HepG2 (cell line): Measurements from ENCODE around the gene SFPQ. TPM values are rescaled to one million over a fixed set of nuclear protein-coding genes. Genes with fewer than 3 reads are reported as not detected.

Source experiments
- ATAC-seq: fragments of 200-7000 bp; cut with Tn5 transposase; 3 replicates; pipeline ENCODE4 v1.9.1; 2020; ENCODE audit warnings: mild to moderate bottlenecking, moderate library complexity
- BruUV-seq: library from RNA; stranded (reverse); fragments of 400-500 nt; replicated peaks from 2 replicates; lab custom pipeline; 2021; lab: Mats Ljungman, UMichigan
- CTCF ChIA-PET: fragments of 300-600 bp; formaldehyde crosslinking; extraction: SDS; loops from one replicate; lab custom pipeline; 2021; ENCODE audit warnings: low total read pairs, inconsistent platforms, low intra/inter-chr PET ratio; lab: Yijun Ruan, JAX
- POLR2A ChIA-PET: fragments of 350-600 bp; sonication (Branson Sonifier 250); formaldehyde crosslinking; loops from one replicate; lab custom pipeline; 2020; ENCODE audit warnings: antibody characterized with exemption, inconsistent platforms; lab: Yijun Ruan, JAX
- DNase-seq: peaks from one replicate; pipeline ENCODE4 v3.0.0-alpha.2; 2015; ENCODE audit warnings: low spot score
- FAIRE-seq: peaks from 3 replicates; lab custom pipeline; 2011; peaks lifted over from hg19 to GRCh38; lab: Jason Lieb, UNC
- H2AFZ ChIP-seq: one replicate; pipeline ENCODE4 v1.6.1; 2011; ENCODE audit warnings: low read length, inconsistent platforms
- H3K27ac ChIP-seq: fragments of 300-600 bp; 3 replicates; pipeline ENCODE4 v1.8.0; 2011; ENCODE audit warnings: mixed run types, mild to moderate bottlenecking, mixed read lengths, low read length, inconsistent platforms; ENCODE audit not compliant: insufficient read depth; ENCODE audit errors: extremely low read length
- H3K27me3 ChIP-seq, 2 experiments: fragments of 200-600 bp in 1 of 2; 2 replicates in 1 of 2; 3 replicates in 1 of 2; pipeline versions ENCODE4 v1.6.0 to v1.8.0; 2011; ENCODE audit warnings: low read length in 2 of 2, mild to moderate bottlenecking in 2 of 2, moderate library complexity in 2 of 2, inconsistent platforms in 1 of 2; ENCODE audit not compliant: insufficient read depth in 2 of 2, control insufficient read depth in 1 of 2
- H3K36me3 ChIP-seq, 2 experiments: fragments of 200-600 bp in 1 of 2; replicated peaks in 1 of 2; 2 replicates in 1 of 2; 3 replicates in 1 of 2; pipeline versions ENCODE4 v1.5.1 to v1.8.0; 2011; ENCODE audit warnings: low read length in 2 of 2, inconsistent platforms in 1 of 2; ENCODE audit not compliant: insufficient read depth in 2 of 2, control insufficient read depth in 1 of 2
- H3K4me1 ChIP-seq: 2 replicates; pipeline ENCODE4 v1.5.1; 2012; ENCODE audit warnings: low read length, inconsistent platforms; ENCODE audit not compliant: insufficient read depth
- H3K4me2 ChIP-seq: 2 replicates; pipeline ENCODE4 v1.6.0; 2011; ENCODE audit warnings: low read depth, low read length, inconsistent platforms
- H3K4me3 ChIP-seq, 3 experiments: fragments of 200-600 bp in 1 of 3; sonication (generic), shearing (Covaris generic) in 1 of 3; replicated peaks in 1 of 3; 2 replicates each; pipeline ENCODE4 v1.5.1; 2011 to 2016; ENCODE audit warnings: low read length in 3 of 3, inconsistent platforms in 2 of 3, low read depth in 2 of 3, mild to moderate bottlenecking in 2 of 3, control low read depth in 1 of 3, mixed read lengths in 1 of 3; ENCODE audit not compliant: insufficient read depth in 1 of 3
- H3K79me2 ChIP-seq: one replicate; pipeline ENCODE4 v1.6.1; 2011; ENCODE audit warnings: low read length, inconsistent platforms; ENCODE audit not compliant: insufficient read depth
- H3K9ac ChIP-seq: 2 replicates; pipeline ENCODE4 v1.6.0; 2011; ENCODE audit warnings: mild to moderate bottlenecking, low read depth, low read length, inconsistent platforms; ENCODE audit not compliant: insufficient read depth
- H3K9me3 ChIP-seq: 2 replicates; pipeline ENCODE4 v1.5.1; 2012; ENCODE audit warnings: mild to moderate bottlenecking, low read length
- H4K20me1 ChIP-seq: 2 replicates; pipeline ENCODE4 v1.6.0; 2011; ENCODE audit warnings: inconsistent platforms, mild to moderate bottlenecking, low read length, moderate library complexity; ENCODE audit not compliant: insufficient read depth
- CBFB ChIP-seq: sonication (generic); formaldehyde crosslinking; IDR thresholded peaks from 2 replicates; pipeline ENCODE4 v1.4.0; 2020; ENCODE audit warnings: missing genetic modification reagents
- HDAC6 ChIP-seq: fragments of 200-600 bp; sonication (generic); IDR thresholded peaks from 2 replicates; pipeline ENCODE4 v1.7.0; 2017; ENCODE audit warnings: mild to moderate bottlenecking, antibody characterized with exemption, low read length, low read depth
- HMGXB4 ChIP-seq, 2 experiments: sonication (generic) in 1 of 2; formaldehyde crosslinking in 1 of 2; IDR thresholded peaks; 2 replicates each; pipeline versions ENCODE4 v1.4.0 to v1.6.1; 2018 to 2020; ENCODE audit warnings: missing genetic modification reagents in 2 of 2, borderline replicate concordance in 1 of 2, low read depth in 1 of 2, mild to moderate bottlenecking in 1 of 2, missing biosample characterization in 1 of 2
- HOXA5 ChIP-seq: sonication (generic); formaldehyde crosslinking; IDR thresholded peaks from 2 replicates; pipeline ENCODE4 v1.4.0; 2020; ENCODE audit warnings: missing genetic modification reagents
- JUND ChIP-seq: sonication (generic); formaldehyde crosslinking; IDR thresholded peaks from 2 replicates; pipeline ENCODE4 v1.8.0; 2022; ENCODE audit warnings: mild to moderate bottlenecking, missing genetic modification reagents
- MED8 ChIP-seq: sonication (generic); formaldehyde crosslinking; IDR thresholded peaks from 2 replicates; pipeline ENCODE4 v1.8.1; 2023; ENCODE audit warnings: mild to moderate bottlenecking, missing genetic modification reagents; ENCODE audit not compliant: insufficient replicate concordance
- MXD4 ChIP-seq: IDR thresholded peaks from 2 replicates; pipeline ENCODE4 v1.6.1; 2016; ENCODE audit warnings: mild to moderate bottlenecking, missing biosample characterization, missing genetic modification reagents
- PRMT3 ChIP-seq: sonication (generic); formaldehyde crosslinking; IDR thresholded peaks from 2 replicates; pipeline ENCODE4 v1.8.1; 2022; ENCODE audit warnings: low read depth, mild to moderate bottlenecking, moderate library complexity, missing genetic modification reagents, borderline replicate concordance
- RBAK ChIP-seq: sonication (generic); formaldehyde crosslinking; IDR thresholded peaks from 2 replicates; pipeline ENCODE4 v1.5.1; 2020; ENCODE audit warnings: mild to moderate bottlenecking, missing genetic modification reagents
- REL ChIP-seq: sonication (generic); formaldehyde crosslinking; conservative IDR thresholded peaks from 2 replicates; pipeline ENCODE4 v1.8.0; 2022; ENCODE audit warnings: mild to moderate bottlenecking, missing genetic modification reagents, moderate library complexity
- SNAPC5 ChIP-seq: sonication (generic); formaldehyde crosslinking; IDR thresholded peaks from 2 replicates; pipeline ENCODE4 v1.8.1; 2023; ENCODE audit warnings: mild to moderate bottlenecking, missing genetic modification reagents, borderline replicate concordance
- TARDBP ChIP-seq: sonication (generic); formaldehyde crosslinking; IDR thresholded peaks from 2 replicates; pipeline ENCODE4 v1.8.0; 2022; ENCODE audit warnings: mild to moderate bottlenecking, missing genetic modification reagents
- TBL1XR1 ChIP-seq: fragments of 150-350 bp; IDR thresholded peaks from 2 replicates; pipeline ENCODE4 v1.6.1; 2014; ENCODE audit warnings: borderline replicate concordance, low read length; ENCODE audit not compliant: partially characterized antibody
- U2AF2 ChIP-seq: fragments of 200-400 bp; formaldehyde crosslinking; IDR thresholded peaks from 2 replicates; pipeline ENCODE4 v1.6.1; 2017; ENCODE audit warnings: low read depth, mild to moderate bottlenecking, low read length
- ZBTB14 ChIP-seq: sonication (generic); formaldehyde crosslinking; IDR thresholded peaks from 2 replicates; pipeline ENCODE4 v1.4.0; 2020; ENCODE audit warnings: missing genetic modification reagents
- ZBTB7A ChIP-seq: sonication (generic); formaldehyde crosslinking; IDR thresholded peaks from 2 replicates; pipeline ENCODE4 v1.8.0; 2022; ENCODE audit warnings: mild to moderate bottlenecking, missing genetic modification reagents
- ZFP36L1 ChIP-seq: sonication (generic); formaldehyde crosslinking; IDR thresholded peaks from 2 replicates; pipeline ENCODE4 v1.8.0; 2022; ENCODE audit warnings: mild to moderate bottlenecking, missing genetic modification reagents, moderate library complexity
- ZMAT5 ChIP-seq: sonication (generic); formaldehyde crosslinking; IDR thresholded peaks from 2 replicates; pipeline ENCODE4 v1.5.0; 2020; ENCODE audit warnings: mild to moderate bottlenecking, low read depth, missing genetic modification reagents, borderline replicate concordance
- ZNF362 ChIP-seq: sonication (generic); formaldehyde crosslinking; IDR thresholded peaks from 2 replicates; pipeline ENCODE4 v1.4.0; 2020; ENCODE audit warnings: missing genetic modification reagents, mild to moderate bottlenecking, borderline replicate concordance
- ZNF562 ChIP-seq: sonication (generic); formaldehyde crosslinking; IDR thresholded peaks from 2 replicates; pipeline ENCODE4 v1.8.0; 2022; ENCODE audit warnings: missing genetic modification reagents, borderline replicate concordance
- ZSCAN22 ChIP-seq: sonication (generic); formaldehyde crosslinking; IDR thresholded peaks from 2 replicates; pipeline ENCODE4 v1.4.0; 2020; ENCODE audit warnings: mild to moderate bottlenecking, missing genetic modification reagents
- WGBS: methylation state at CpG from one replicate; pipeline ENCODE4 v1.1.6; 2017; ENCODE audit warnings: low lambda C conversion rate; 5-methylcytosine and 5-hydroxymethylcytosine counted together
- in situ Hi-C: cut with HindIII; loops from 2 replicates; pipeline ENCODE4 v1.10.0; 2017; ENCODE audit warnings: low pct_unique_long_range_greater_than_20kb; ENCODE audit not compliant: extremely low pct_ligation_motif_present
- intact Hi-C: fragments of 100-400 bp; cut with micrococcal nuclease; formaldehyde crosslinking; loops from one replicate; pipeline ENCODE4 v1.10.0; 2022; ENCODE audit not compliant: unreplicated experiment
- polyA plus RNA-seq, 8 experiments: library from polyadenylated mRNA; depleted of rRNA in 3 of 8; stranded (reverse) in 7 of 8; unstranded in 1 of 8; fragments of >200 nt; fragmentation: Illumina TruSeq in 4 of 8; extraction: Trizol in 4 of 8; gene quantifications; 2 replicates each; pipeline versions ENCODE4 v1.2.1 to v1.2.3, GENCODE V29; 2011 to 2016; ENCODE audit warnings: low read depth in 4 of 8, missing spikeins in 1 of 8, mixed read lengths in 1 of 8; ENCODE audit not compliant: insufficient read depth in 1 of 8
- total RNA-seq, 5 experiments: library from RNA; depleted of rRNA; stranded (reverse); fragments of >200 nt; fragmentation: Illumina TruSeq; extraction: Trizol; gene quantifications; 2 replicates each; pipeline ENCODE4 v1.2.3, GENCODE V29; 2016; ENCODE audit warnings: low read depth in 1 of 5

Gene SFPQ
- total and polyA plus RNA-seq, 2 of the 13 experiments (the other 11 are each of a cell fraction or from before 2014, with no cell fraction given), result 101 to 292 TPM

- TF ChIP-seq ZSCAN22 (CRISPR knock-in tag), result no peak
- TF ChIP-seq REL (CRISPR knock-in tag), result no peak
- no peak for TF ChIP-seq RBAK (CRISPR knock-in tag)
- TF ChIP-seq MED8 (CRISPR knock-in tag), result no peak
- TF ChIP-seq ZMAT5 (CRISPR knock-in tag), result no peak
- TF ChIP-seq PRMT3 (CRISPR knock-in tag), result no peak
- TF ChIP-seq U2AF2, result no peak
- no peak for TF ChIP-seq HMGXB4 (CRISPR knock-in tag; IDR thresholded peaks at IDR 0.05; ENCODE audit: borderline replicate concordance in 1 of 2, low read depth in 1 of 2)
- TF ChIP-seq, all 625 proteins: peak for 0
Measured at GRCh38 chr1:35164893-35165292, 28.1 kb downstream of the SFPQ start (continued).

- no peak for ATAC-seq
- Histone ChIP-seq H3K27me3 (no peaks in the 10 kb centered on the region; a peak in 1 of 5 replicates), H2AFZ (no peak overlapping the region), H3K4me1 (peaks cover 10% of the 10 kb centered on the region), H3K27ac (no peak overlapping the region), H3K9ac (no peak overlapping the region), H3K79me2 (no peaks in the 10 kb centered on the region), H3K36me3 (no peaks in the 10 kb centered on the region), H4K20me1 (no peaks in the 10 kb centered on the region), H3K4me2 (no peak overlapping the region), H3K9me3 (no peaks in the 10 kb centered on the region), H3K4me3 (no peak overlapping the region)
- DNase-seq, result no peak
- FAIRE-seq, result no peak
- in situ Hi-C loops (no loop called here), intact Hi-C loops (no loop called here)
- TF ChIP-seq MXD4 (CRISPR knock-in tag) (no peak), ZNF362 (CRISPR knock-in tag) (no peak), ZBTB14 (CRISPR knock-in tag) (no peak), ZFP36L1 (CRISPR knock-in tag) (no peak), TARDBP (CRISPR knock-in tag) (no peak), HOXA5 (no peak), TBL1XR1 (no peak), SNAPC5 (CRISPR knock-in tag) (no peak), ZBTB7A (CRISPR knock-in tag) (no peak), ZNF562 (CRISPR knock-in tag) (no peak), CBFB (CRISPR knock-in tag) (no peak), JUND (CRISPR knock-in tag) (no peak), HDAC6 (no peak)
- no TSS peak for BruUV-seq
- CTCF ChIA-PET, result no interaction called here
- WGBS, result 72% methylated on average over 5 of the region's 5 CpGs
- POLR2A ChIA-PET, result no interaction called here
Measured at GRCh38 chr1:35151220-35151619, 41.7 kb downstream of the SFPQ start.
